Measurements from ENCODE around the gene TAS1R2.

The TAS1R2 gene

DNA sequence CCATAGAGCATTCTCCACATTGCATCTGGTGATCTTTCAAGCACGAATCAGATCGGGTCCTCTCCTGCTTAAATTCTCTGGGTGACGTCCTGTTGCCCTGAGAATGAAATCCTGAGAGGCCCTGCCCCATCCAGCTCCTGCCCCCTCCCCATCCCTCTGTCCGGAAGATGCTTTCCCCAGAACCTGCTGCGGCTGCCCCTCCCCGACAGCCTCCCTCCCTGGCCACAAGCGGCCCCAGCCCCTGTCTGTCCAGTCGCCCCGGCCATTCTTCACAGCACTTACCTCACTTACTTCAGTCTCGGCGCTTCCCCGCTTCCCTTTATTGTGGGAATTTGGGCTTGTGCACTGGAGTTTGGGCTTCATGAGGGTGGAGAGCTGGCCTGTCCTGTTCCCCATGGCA is 40.3 kb downstream of the TAS1R2 start:
- no peak for DNase-seq

DNA sequence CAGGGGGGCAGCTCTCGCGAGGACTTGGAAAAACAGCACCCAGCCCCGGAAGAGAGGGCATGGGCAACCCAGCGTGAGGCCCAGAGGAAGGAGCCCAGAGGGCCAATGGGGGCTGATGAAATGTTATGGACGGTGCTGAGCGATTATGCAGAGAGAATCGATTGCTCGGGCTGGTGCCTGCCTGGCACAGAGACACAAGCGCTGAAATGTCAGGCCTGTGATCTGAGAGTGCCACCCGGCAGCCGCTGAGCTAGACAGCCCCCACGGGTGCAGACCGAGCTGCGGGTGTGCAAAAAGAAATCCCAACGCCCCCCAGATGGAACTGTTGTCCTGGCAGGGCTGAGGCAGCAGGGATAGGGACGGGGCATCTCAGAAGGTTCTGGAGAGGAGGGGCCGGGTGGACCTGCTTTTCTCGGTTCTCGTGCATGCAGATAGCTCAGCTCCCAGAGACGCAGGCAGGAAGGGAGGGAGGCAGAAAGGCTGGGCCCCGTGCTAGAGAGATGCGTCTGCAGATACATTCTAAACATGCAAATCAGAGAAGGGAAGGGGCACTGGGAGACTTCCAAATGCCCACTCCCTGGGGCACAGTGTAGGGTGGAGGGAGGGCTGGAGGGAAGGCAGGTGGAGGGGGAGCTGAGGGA is 41.5 kb downstream of the TAS1R2 start:
- DNase-seq: no peak

DNA sequence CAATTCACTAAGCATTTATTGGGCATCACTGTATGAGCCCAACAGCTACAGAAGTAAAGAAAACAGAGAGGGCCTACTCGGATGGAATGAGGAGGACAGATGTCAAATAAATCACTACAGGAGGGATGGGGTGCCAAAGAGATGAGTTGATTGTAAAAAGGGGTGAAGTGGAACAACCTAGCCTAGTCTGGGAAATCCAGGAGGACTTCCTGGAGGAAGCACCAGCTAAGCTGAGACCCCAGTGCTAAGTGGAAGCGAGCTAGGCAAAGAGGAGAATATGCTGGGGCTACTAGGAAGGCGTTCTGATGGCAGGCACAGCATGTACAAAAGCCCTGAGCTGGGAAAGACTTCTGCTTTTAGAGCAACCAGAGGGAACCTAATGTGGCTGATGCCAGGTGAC is 42.1 kb downstream of the TAS1R2 start:
- DNase-seq: no peak

DNA sequence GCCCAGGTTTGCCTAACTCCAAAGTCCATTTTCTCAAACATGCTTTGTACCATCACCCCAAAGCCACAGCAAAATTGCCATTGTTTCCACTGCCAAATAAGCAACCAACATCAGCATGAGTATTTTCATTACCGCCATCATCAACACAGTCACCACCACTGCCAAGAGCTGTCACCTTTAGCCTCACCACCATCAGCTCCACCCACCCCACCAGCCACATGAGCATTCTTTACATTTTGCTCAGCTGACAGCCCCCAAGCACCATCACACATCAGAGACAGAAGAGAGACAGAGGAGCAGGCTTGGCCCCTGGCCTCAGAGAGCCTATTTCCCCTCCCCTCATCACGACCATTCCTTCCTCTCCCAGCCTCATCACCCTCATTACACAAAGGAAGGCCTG is 42.7 kb downstream of the TAS1R2 start:
- no peak for DNase-seq

GRCh38 chr1:18814874-18815531 is 44.5 kb downstream of the TAS1R2 start:
- DNase-seq: no peak

- DNase-seq: no peak
Measured at GRCh38 chr1:18814425-18814824, 45.0 kb downstream of the TAS1R2 start.

- DNase-seq: no peak
Measured at GRCh38 chr1:18812453-18812939, 47.0 kb downstream of the TAS1R2 start.

GRCh38 chr1:18811733-18812452 is 47.6 kb downstream of the TAS1R2 start:
- DNase-seq: no peak

GRCh38 chr1:18809953-18810899 is 49.2 kb downstream of the TAS1R2 start:
- DNase-seq: no peak

- no peak for DNase-seq
Measured at GRCh38 chr1:18808550-18808949, 50.9 kb downstream of the TAS1R2 start.

DNA sequence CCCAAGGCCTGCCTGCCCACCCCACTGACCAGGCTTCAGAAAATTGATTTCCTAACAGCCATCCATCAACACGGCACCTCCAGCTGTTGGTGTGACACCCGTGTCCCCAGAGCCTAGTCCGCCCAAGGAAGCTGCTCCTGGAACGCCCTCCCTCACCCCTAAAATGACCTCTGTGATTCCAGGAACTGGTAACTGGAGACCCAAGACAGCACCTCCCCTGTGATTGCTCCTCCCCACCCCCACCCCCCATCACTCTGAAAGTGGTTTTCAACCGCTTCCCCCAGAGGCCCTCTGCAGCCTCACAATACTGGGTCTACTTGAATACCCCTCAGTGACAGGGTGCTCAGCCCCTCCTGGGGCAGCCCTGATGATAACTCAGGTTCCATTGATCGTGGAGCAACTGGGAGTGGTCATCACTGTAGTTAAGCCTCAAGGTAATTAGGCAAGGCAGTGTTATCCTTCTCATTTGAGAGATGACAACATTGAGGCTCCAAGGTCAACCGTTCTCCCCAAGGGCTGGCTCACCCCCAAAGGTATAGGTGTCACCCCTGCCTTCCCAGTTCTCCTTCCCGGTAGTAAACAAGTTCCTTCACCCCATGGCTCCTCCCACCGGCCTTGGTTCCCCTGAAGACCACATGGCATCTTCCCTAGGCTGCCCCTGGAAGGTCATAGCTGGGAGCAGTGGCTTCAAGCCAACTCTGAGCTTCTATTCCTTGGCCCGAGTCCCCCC is 52.0 kb downstream of the TAS1R2 start:
- no peak for DNase-seq

- DNase-seq: peak; percentile 10
Measured at GRCh38 chr1:18805925-18806849, 53.3 kb downstream of the TAS1R2 start.

DNA sequence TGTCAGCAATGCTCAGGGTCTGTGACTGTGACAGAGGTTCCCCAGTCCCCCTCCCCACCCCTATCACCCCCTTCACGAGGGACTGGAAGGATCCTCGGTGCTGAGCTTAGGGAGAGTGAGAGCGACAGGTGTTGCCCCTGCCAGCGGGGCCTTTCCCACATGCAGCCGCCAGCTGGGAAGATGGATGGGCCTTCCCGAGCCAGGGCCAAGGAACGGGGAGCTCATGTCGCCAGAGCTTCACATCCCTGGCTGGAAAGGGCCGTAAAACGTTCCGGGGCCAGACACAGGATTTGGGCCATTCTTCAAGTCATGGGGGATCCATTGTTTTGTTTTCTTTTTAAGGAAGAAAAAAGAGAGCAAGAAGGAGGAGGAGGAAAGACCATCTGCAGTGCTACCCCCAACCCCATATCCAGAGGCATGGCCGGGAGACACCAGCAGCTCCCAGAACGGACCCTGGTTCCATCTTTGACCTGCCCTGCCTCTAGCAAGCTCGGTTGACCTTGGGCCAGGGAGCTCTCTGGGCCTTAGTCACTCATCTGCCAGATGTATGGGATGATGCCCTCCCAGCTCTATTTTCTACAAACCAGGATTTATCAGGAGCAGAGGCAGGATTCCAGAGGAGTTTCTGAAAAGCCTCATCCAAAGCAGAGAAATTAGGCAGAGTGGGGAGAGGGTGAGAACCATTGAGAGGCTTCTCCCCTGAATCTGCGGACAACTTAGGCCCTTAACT is 54.1 kb downstream of the TAS1R2 start:
- no peak for DNase-seq

DNA sequence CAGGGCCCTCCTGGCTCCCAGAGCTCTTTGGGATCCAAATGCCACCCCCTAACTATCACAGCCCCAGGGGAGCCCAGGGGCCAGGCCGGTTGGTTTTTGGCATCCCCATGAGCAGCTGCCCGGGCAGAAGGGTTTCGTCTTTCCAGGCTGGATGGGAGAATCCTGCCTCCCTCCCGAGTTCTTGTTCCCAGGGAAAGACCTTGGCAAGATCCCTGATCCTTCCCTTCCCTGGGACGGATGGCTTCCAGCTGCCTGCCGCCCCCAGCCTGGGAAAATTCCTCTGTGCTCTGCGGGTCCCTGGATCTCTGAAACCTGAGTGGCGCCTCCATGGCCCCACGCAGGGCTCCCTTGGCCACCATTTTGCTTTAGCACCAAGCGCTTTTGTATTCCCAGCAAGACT is 55.6 kb downstream of the TAS1R2 start:
- DNase-seq: no peak

DNA sequence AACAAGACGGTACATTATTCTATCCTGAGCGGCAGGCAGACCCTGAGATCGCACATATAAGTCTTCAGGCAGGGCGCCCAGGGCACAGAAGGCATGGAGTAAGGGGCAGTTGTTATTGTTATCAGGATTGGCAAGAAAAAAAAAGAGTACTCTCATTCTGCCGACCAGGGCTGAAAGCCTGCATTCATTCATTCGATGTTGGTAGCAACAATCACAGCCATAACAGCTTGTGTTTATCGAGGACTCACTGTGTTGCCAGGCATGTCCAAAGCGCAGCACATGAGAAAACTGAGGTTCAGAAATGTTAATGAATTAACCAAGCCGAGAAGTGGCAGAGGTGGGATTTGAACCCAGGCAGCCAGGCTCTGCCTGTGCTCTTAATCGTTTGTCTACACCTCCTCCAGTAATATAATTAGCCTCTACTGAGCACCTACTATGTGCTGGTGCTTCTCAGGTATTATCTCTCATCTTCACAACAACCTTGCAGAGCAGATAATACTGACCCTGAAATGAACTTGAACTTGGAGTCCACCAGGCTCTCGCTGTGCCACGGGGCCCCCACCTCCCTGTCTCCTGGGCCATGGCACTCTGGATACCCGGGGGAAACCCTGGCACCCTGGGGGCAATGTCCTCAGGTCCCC is 56.2 kb downstream of the TAS1R2 start:
- DNase-seq: no peak

- no peak for DNase-seq
Measured at GRCh38 chr1:18802231-18802630, 57.2 kb downstream of the TAS1R2 start.

- DNase-seq: no peak
Measured at GRCh38 chr1:18800258-18800657, 59.2 kb downstream of the TAS1R2 start.

DNA sequence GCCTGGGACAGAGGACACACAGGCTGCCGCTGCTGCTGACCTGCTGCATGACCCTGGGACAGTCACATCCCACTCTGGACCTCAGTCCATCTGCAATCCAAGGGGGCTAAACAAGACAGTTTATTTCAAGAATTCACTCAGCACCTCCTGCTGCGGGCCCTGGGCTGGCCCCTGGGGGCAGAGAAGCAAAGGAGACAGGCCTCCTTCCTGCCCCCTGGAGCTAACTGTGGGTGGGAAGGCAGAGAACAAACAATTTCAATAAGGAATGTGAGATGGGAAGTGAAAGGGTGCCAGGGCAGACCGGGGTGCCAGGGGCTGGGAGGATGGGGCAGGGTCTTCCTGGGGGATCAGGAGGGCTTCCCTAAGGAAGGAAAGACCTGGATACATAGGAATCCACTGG is 60.0 kb downstream of the TAS1R2 start:
- DNase-seq: no peak

DNA sequence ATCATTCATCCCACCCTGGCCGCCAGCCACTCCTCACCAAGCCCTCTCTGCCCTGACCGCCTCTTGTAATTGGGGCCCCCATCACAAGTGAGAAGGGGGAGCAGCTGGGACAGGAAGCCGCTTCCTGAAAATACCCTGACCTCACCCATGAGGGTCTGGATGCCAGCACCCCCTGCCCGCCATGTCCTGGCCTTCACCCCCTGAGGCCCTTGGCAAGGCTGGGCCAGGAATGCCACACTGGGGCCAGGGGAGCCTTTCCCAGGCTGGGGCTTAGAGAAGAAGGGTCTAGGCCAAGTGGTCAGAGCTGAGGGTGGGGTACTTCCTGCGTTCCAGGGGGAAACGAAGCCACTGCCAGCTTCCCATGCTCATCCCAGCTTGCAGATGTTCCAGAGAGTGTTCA is 60.5 kb downstream of the TAS1R2 start:
- no peak for DNase-seq

DNA sequence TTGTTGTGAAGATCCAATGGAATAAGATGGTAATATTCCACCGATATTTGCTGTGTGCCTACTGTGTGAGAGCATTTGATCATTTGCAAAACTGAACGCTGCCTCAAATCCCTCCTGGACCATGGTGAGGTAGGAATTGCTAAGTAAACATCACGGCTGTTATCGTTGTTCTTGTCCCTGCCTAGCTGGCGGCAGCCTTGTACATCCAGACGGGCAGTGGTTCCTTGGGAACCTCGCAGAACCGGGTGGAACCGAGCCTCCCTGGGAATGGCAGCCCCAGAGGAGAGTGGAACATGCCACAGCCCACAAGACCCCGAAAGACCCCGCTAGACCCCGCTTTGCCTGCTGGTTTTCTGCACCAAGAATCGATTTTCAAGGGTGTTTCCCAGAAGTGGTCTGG is 60.9 kb downstream of the TAS1R2 start:
- DNase-seq: no peak
